ENCODE results near the gene ARHGAP28.
"Not testable (repeated sequence)": the region's sequence is repeated elsewhere in the genome, so short reads cannot be mapped to it uniquely, and the experiment has no call there.

ARHGAP28 gene

GRCh38 chr18:6773777-6774176 is 44.3 kb downstream of the ARHGAP28 start:
- no peak for DNase-seq (ENCODE audit: low read depth in 2 of 3, low spot score in 1 of 3)

GRCh38 chr18:6775237-6775636 is 45.7 kb downstream of the ARHGAP28 start:
- DNase-seq (ENCODE audit: low read depth in 2 of 3, low spot score in 1 of 3), result no peak

- no peak for DNase-seq (ENCODE audit: low read depth in 2 of 3, low spot score in 1 of 3)
Measured at GRCh38 chr18:6775702-6776101, 46.2 kb downstream of the ARHGAP28 start.

GRCh38 chr18:6776188-6776587 is 46.7 kb downstream of the ARHGAP28 start:
- DNase-seq (ENCODE audit: low read depth in 2 of 3, low spot score in 1 of 3), result no peak

GRCh38 chr18:6777509-6777908 is 48.0 kb downstream of the ARHGAP28 start:
- no peak for DNase-seq (ENCODE audit: low read depth in 2 of 3, low spot score in 1 of 3)

GRCh38 chr18:6778459-6779247 is 49.1 kb downstream of the ARHGAP28 start:
- no peak for DNase-seq (ENCODE audit: low read depth in 2 of 3, low spot score in 1 of 3)

GRCh38 chr18:6781142-6781714 is 51.7 kb downstream of the ARHGAP28 start:
- no peak for DNase-seq (ENCODE audit: low read depth in 2 of 3, low spot score in 1 of 3)

GRCh38 chr18:6781796-6782195 is 52.3 kb downstream of the ARHGAP28 start:
- DNase-seq (ENCODE audit: low read depth in 2 of 3, low spot score in 1 of 3), result no peak

GRCh38 chr18:6782861-6783260 is 53.3 kb downstream of the ARHGAP28 start:
- no peak for DNase-seq (ENCODE audit: low read depth in 2 of 3, low spot score in 1 of 3)

GRCh38 chr18:6784046-6784445 is 54.5 kb downstream of the ARHGAP28 start:
- no peak for DNase-seq (ENCODE audit: low read depth in 2 of 3, low spot score in 1 of 3)

- no peak for DNase-seq (ENCODE audit: low read depth in 2 of 3, low spot score in 1 of 3)
Measured at GRCh38 chr18:6785001-6785400, 55.5 kb downstream of the ARHGAP28 start.

- DNase-seq (ENCODE audit: low read depth in 2 of 3, low spot score in 1 of 3), result no peak
Measured at GRCh38 chr18:6785411-6785810, 55.9 kb downstream of the ARHGAP28 start.

GRCh38 chr18:6792391-6792790 is 62.9 kb downstream of the ARHGAP28 start:
- DNase-seq (ENCODE audit: low read depth in 2 of 3, low spot score in 1 of 3), result no peak

GRCh38 chr18:6793455-6793854 is 63.9 kb downstream of the ARHGAP28 start:
- DNase-seq (ENCODE audit: low read depth in 2 of 3, low spot score in 1 of 3), result no peak

- DNase-seq (ENCODE audit: low read depth in 2 of 3, low spot score in 1 of 3), result no peak
Measured at GRCh38 chr18:6793986-6794385, 64.5 kb downstream of the ARHGAP28 start.

GRCh38 chr18:6795307-6795706 is 65.8 kb downstream of the ARHGAP28 start:
- no peak for DNase-seq (ENCODE audit: low read depth in 2 of 3, low spot score in 1 of 3)

- DNase-seq (ENCODE audit: low read depth in 2 of 3, low spot score in 1 of 3), result no peak
Measured at GRCh38 chr18:6796511-6796910, 67.0 kb downstream of the ARHGAP28 start.

GRCh38 chr18:6797171-6797570 is 67.7 kb downstream of the ARHGAP28 start:
- DNase-seq (ENCODE audit: low read depth in 2 of 3, low spot score in 1 of 3), result no peak

- no peak for DNase-seq (ENCODE audit: low read depth in 2 of 3, low spot score in 1 of 3)
Measured at GRCh38 chr18:6798896-6799295, 69.4 kb downstream of the ARHGAP28 start.

GRCh38 chr18:6800309-6800708 is 70.8 kb downstream of the ARHGAP28 start:
- not testable (repeated sequence) for DNase-seq (ENCODE audit: low read depth in 2 of 3, low spot score in 1 of 3)

- DNase-seq (ENCODE audit: low read depth in 2 of 3, low spot score in 1 of 3), result no peak
Measured at GRCh38 chr18:6807515-6808257, 78.2 kb downstream of the ARHGAP28 start.

- DNase-seq (ENCODE audit: low read depth in 2 of 3, low spot score in 1 of 3), result no peak
Measured at GRCh38 chr18:6810191-6810590, 80.7 kb downstream of the ARHGAP28 start.

Measured in stimulated activated CD4-positive, alpha-beta T cell treated with anti-CD3 and anti-CD28 coated beads, Interleukin-12 subunit alpha, Interleukin-12 subunit beta, amount 100 ng/mL, for 48 hours (primary cell).